ENCODE data around the gene ALOX12.

- TF ChIP-seq EZH2 (optimal IDR thresholded peaks at IDR 0.05; ENCODE audit: low read depth, low read length) (no peak), CTCF (IDR thresholded peaks at IDR 0.05; ENCODE audit: low read length) (no peak), EZH2phosphoT487 (IDR thresholded peaks at IDR 0.05; ENCODE audit: low read length) (no peak)
Observed at GRCh38 chr17:7029659-7030058, 33.8 kb downstream of the ALOX12 start.
